HEK293 (cell line): ENCODE measurements around the gene TMEM35A.
A peak's percentile ranks its signal among the peaks of the same experiment; 100 is the strongest.

ENCODE experiments used
- FEZF1 ChIP-seq: fragments of 450-650 bp; formaldehyde crosslinking; IDR thresholded peaks from 2 replicates; pipeline ENCODE4 v1.5.1; 2016; ENCODE audit warnings: missing biosample characterization, missing genetic modification characterization
- GLIS1 ChIP-seq: fragments of 450-650 bp; formaldehyde crosslinking; IDR thresholded peaks from 2 replicates; pipeline ENCODE4 v1.5.1; 2016; ENCODE audit warnings: missing biosample characterization, missing genetic modification characterization
- KLF10 ChIP-seq: fragments of 450-650 bp; IDR thresholded peaks from 2 replicates; pipeline ENCODE4 v1.5.1; 2018; ENCODE audit warnings: missing biosample characterization, mild to moderate bottlenecking, missing genetic modification characterization
- MYNN ChIP-seq: fragments of 450-650 bp; formaldehyde crosslinking; IDR thresholded peaks from 2 replicates; pipeline ENCODE4 v1.5.1; 2016; ENCODE audit warnings: missing biosample characterization, missing genetic modification characterization, borderline replicate concordance
- OSR2 ChIP-seq: fragments of 450-650 bp; formaldehyde crosslinking; IDR thresholded peaks from 2 replicates; pipeline ENCODE4 v1.5.1; 2016; ENCODE audit warnings: missing biosample characterization, missing genetic modification characterization
- PRDM1 ChIP-seq: fragments of 450-650 bp; formaldehyde crosslinking; IDR thresholded peaks from 2 replicates; pipeline ENCODE4; 2016; ENCODE audit warnings: missing biosample characterization, missing genetic modification characterization
- PRDM6 ChIP-seq: fragments of 450-650 bp; formaldehyde crosslinking; IDR thresholded peaks from 2 replicates; pipeline ENCODE4 v1.5.1; 2017; ENCODE audit warnings: missing biosample characterization, missing genetic modification characterization
- SETDB1 ChIP-seq: IDR thresholded peaks from one replicate; pipeline ENCODE4 v1.6.1; 2017; ENCODE audit warnings: mild to moderate bottlenecking, low read length, moderate library complexity, mixed read lengths; ENCODE audit not compliant: insufficient read length
- SP2 ChIP-seq: fragments of 450-650 bp; formaldehyde crosslinking; IDR thresholded peaks from 2 replicates; pipeline ENCODE4 v1.5.1; 2016; ENCODE audit warnings: missing biosample characterization, missing genetic modification characterization
- SP3 ChIP-seq: fragments of 450-650 bp; formaldehyde crosslinking; IDR thresholded peaks from 2 replicates; pipeline ENCODE4 v1.5.1; 2016; ENCODE audit warnings: missing biosample characterization, missing genetic modification characterization
- TRIM28 ChIP-seq: IDR thresholded peaks from 2 replicates; pipeline ENCODE4 v1.6.1; 2011; ENCODE audit warnings: low read length, control low read depth, borderline replicate concordance
- WT1 ChIP-seq: fragments of 450-650 bp; formaldehyde crosslinking; IDR thresholded peaks from 2 replicates; pipeline ENCODE4 v1.5.1; 2016; ENCODE audit warnings: missing biosample characterization, missing genetic modification characterization
- ZBTB21 ChIP-seq: fragments of 450-650 bp; formaldehyde crosslinking; IDR thresholded peaks from 2 replicates; pipeline ENCODE4 v1.5.1; 2017; ENCODE audit warnings: missing biosample characterization, missing genetic modification characterization
- ZBTB7A ChIP-seq: fragments of 450-650 bp; formaldehyde crosslinking; IDR thresholded peaks from 2 replicates; pipeline ENCODE4 v1.5.1; 2016; ENCODE audit warnings: low read depth, missing biosample characterization, missing genetic modification characterization
- ZNF146 ChIP-seq: fragments of 450-650 bp; formaldehyde crosslinking; IDR thresholded peaks from 2 replicates; pipeline ENCODE4 v1.5.1; 2016; ENCODE audit warnings: missing biosample characterization, missing genetic modification characterization
- ZNF169 ChIP-seq: fragments of 450-650 bp; formaldehyde crosslinking; IDR thresholded peaks from 2 replicates; pipeline ENCODE4 v1.5.1; 2016; ENCODE audit warnings: missing biosample characterization, missing genetic modification characterization
- ZNF175 ChIP-seq: fragments of 450-650 bp; formaldehyde crosslinking; IDR thresholded peaks from 2 replicates; pipeline ENCODE4 v1.5.1; 2016; ENCODE audit warnings: missing biosample characterization, missing genetic modification characterization
- ZNF335 ChIP-seq: fragments of 450-650 bp; formaldehyde crosslinking; conservative IDR thresholded peaks from 2 replicates; pipeline ENCODE4 v1.5.1; 2016; ENCODE audit warnings: missing biosample characterization, missing genetic modification characterization
- ZNF366 ChIP-seq: fragments of 450-650 bp; formaldehyde crosslinking; conservative IDR thresholded peaks from 2 replicates; pipeline ENCODE4 v1.5.1; 2016; ENCODE audit warnings: missing biosample characterization, missing genetic modification characterization
- ZNF391 ChIP-seq: fragments of 450-650 bp; formaldehyde crosslinking; IDR thresholded peaks from 2 replicates; pipeline ENCODE4 v1.5.1; 2016; ENCODE audit warnings: low read depth, missing biosample characterization, missing genetic modification characterization, borderline replicate concordance
- ZNF473 ChIP-seq: fragments of 450-650 bp; formaldehyde crosslinking; IDR thresholded peaks from 2 replicates; pipeline ENCODE4 v1.5.1; 2017; ENCODE audit warnings: missing biosample characterization, missing genetic modification characterization
- ZNF514 ChIP-seq: fragments of 450-650 bp; formaldehyde crosslinking; IDR thresholded peaks from 2 replicates; pipeline ENCODE4 v1.5.1; 2016; ENCODE audit warnings: missing biosample characterization, missing genetic modification characterization
- ZNF548 ChIP-seq: fragments of 450-650 bp; formaldehyde crosslinking; IDR thresholded peaks from 2 replicates; pipeline ENCODE4 v1.5.1; 2016; ENCODE audit warnings: missing biosample characterization, missing genetic modification characterization
- ZNF560 ChIP-seq: fragments of 450-650 bp; formaldehyde crosslinking; IDR thresholded peaks from 2 replicates; pipeline ENCODE4 v1.5.1; 2017; ENCODE audit warnings: missing biosample characterization, missing genetic modification characterization, borderline replicate concordance
- ZNF610 ChIP-seq: fragments of 450-650 bp; formaldehyde crosslinking; IDR thresholded peaks from 2 replicates; pipeline ENCODE4 v1.5.1; 2016; ENCODE audit warnings: missing biosample characterization, missing genetic modification characterization, borderline replicate concordance
- ZNF621 ChIP-seq: fragments of 450-650 bp; formaldehyde crosslinking; IDR thresholded peaks from 2 replicates; pipeline ENCODE4 v1.5.1; 2017; ENCODE audit warnings: missing biosample characterization, missing genetic modification characterization
- ZNF624 ChIP-seq: fragments of 450-650 bp; formaldehyde crosslinking; IDR thresholded peaks from 2 replicates; pipeline ENCODE4 v1.5.1; 2017; ENCODE audit warnings: missing biosample characterization, missing genetic modification characterization
- ZNF629 ChIP-seq: fragments of 450-650 bp; formaldehyde crosslinking; IDR thresholded peaks from 2 replicates; pipeline ENCODE4 v1.5.1; 2017; ENCODE audit warnings: missing biosample characterization, missing genetic modification characterization
- ZNF645 ChIP-seq: fragments of 450-650 bp; formaldehyde crosslinking; IDR thresholded peaks from 2 replicates; pipeline ENCODE4; 2016; ENCODE audit warnings: missing biosample characterization, missing genetic modification characterization
- ZNF76 ChIP-seq: fragments of 450-650 bp; formaldehyde crosslinking; IDR thresholded peaks from 2 replicates; pipeline ENCODE4; 2016; ENCODE audit warnings: low read depth, missing biosample characterization, missing genetic modification characterization, borderline replicate concordance
- ZSCAN5A ChIP-seq: fragments of 450-650 bp; formaldehyde crosslinking; IDR thresholded peaks from 2 replicates; pipeline ENCODE4 v1.5.1; 2016; ENCODE audit warnings: missing biosample characterization, missing genetic modification characterization
- TF ChIP-seq, protein P1 (sequence below): fragments of 450-650 bp; formaldehyde crosslinking; IDR thresholded peaks from 2 replicates; pipeline ENCODE4 v1.5.1; 2016; ENCODE audit warnings: missing biosample characterization, missing genetic modification characterization
- TF ChIP-seq, protein P2 (sequence below): fragments of 450-650 bp; formaldehyde crosslinking; IDR thresholded peaks from 2 replicates; pipeline ENCODE4 v1.5.1; 2016; ENCODE audit warnings: missing biosample characterization, missing genetic modification characterization
- TF ChIP-seq, protein P3 (sequence below): fragments of 450-650 bp; formaldehyde crosslinking; optimal IDR thresholded peaks from 2 replicates; pipeline ENCODE3; 2016; ENCODE audit warnings: missing biosample characterization, mild to moderate bottlenecking, missing genetic modification characterization

Gene TMEM35A

DNA sequence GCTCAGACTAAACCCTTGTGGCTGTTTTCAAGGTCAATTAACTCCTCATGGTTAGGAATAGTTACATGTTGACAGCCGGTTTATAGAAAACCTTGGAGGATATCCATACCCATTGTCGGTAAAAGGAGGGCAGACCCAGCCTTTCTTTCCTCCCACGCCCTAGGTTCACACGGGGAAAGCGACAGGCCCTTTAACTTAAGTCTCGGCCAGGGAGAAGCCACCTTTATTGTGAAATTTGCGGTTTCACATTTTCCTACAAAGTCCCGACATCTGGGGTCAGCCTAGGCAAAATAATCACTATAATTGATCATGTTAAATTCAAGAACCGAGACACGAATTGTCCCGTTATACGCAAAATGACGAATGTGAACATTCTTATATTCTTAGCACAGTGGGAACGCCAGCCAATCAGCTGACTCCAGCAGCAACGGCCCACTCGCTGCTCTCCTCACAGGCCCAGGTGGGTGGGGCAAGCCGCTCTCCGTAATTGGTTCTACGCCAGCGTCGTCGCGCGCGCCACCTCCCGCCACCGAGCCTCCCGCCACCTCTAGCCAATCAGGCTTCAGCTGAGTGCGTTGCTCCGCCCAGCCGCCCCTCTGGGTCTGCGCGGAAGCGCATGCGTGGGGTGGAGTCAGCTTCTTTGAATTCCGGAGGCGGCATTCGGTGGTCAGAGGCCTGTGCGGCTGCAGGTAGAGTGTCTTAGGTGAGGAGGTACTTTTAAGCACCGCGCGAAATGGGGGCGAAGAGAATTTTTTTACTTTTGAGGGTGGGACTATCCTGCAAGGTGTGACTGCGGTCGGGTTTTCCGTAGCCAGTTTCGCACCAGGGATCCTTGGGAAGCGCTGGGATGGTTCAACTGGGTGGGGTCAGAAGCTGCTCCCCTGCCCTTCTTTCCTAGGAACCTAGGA, 19.1 kb downstream of the TMEM35A start, which contains the start of gene CENPI (continued):
- no peak for TF ChIP-seq ZBTB7A (tag by site-specific recombination)
- no peak for TF ChIP-seq ZNF624 (tag by site-specific recombination)
- TF ChIP-seq, protein P1, sequence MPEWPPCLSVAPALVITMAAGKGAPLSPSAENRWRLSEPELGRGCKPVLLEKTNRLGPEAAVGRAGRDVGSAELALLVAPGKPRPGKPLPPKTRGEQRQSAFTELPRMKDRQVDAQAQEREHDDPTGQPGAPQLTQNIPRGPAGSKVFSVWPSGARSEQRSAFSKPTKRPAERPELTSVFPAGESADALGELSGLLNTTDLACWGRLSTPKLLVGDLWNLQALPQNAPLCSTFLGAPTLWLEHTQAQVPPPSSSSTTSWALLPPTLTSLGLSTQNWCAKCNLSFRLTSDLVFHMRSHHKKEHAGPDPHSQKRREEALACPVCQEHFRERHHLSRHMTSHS (tag by site-specific recombination): no peak
- peak; percentile 58 for TF ChIP-seq ZNF335
- TF ChIP-seq ZNF645 (tag by site-specific recombination): no peak
- TF ChIP-seq WT1 (tag by site-specific recombination): no peak
- TF ChIP-seq ZBTB21 (tag by site-specific recombination): no peak
- peak; percentile 66 for TF ChIP-seq ZNF629 (tag by site-specific recombination)
- TF ChIP-seq FEZF1 (tag by site-specific recombination): peak; percentile 70
- TF ChIP-seq SETDB1: no peak
- no peak for TF ChIP-seq ZNF146 (tag by site-specific recombination)
- no peak for TF ChIP-seq TRIM28
- peak; percentile 47; the same call in 1 of the 2 replicates for TF ChIP-seq GLIS1 (tag by site-specific recombination)
- TF ChIP-seq ZNF514 (tag by site-specific recombination): no peak
- TF ChIP-seq ZNF610 (tag by site-specific recombination): no peak
- no peak for TF ChIP-seq ZNF473
- peak; percentile 88 for TF ChIP-seq KLF10
- peak; percentile 77 for TF ChIP-seq PRDM6
- TF ChIP-seq ZNF366 (tag by site-specific recombination): no peak
- TF ChIP-seq OSR2 (tag by site-specific recombination): no peak
- no peak for TF ChIP-seq ZNF391 (tag by site-specific recombination)
- TF ChIP-seq ZSCAN5A (tag by site-specific recombination): no peak
- TF ChIP-seq SP2: peak; percentile 98
- TF ChIP-seq ZNF621: no peak
- no peak for TF ChIP-seq ZNF548 (tag by site-specific recombination)
- TF ChIP-seq ZNF169 (tag by site-specific recombination): no peak
- TF ChIP-seq, protein P2, sequence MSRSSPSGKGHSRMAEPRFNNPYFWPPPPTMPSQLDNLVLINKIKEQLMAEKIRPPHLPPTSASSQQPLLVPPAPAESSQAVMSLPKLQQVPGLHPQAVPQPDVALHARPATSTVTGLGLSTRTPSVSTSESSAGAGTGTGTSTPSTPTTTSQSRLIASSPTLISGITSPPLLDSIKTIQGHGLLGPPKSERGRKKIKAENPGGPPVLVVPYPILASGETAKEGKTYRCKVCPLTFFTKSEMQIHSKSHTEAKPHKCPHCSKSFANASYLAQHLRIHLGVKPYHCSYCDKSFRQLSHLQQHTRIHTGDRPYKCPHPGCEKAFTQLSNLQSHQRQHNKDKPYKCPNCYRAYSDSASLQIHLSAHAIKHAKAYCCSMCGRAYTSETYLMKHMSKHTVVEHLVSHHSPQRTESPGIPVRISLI: no peak
- TF ChIP-seq, protein P3, sequence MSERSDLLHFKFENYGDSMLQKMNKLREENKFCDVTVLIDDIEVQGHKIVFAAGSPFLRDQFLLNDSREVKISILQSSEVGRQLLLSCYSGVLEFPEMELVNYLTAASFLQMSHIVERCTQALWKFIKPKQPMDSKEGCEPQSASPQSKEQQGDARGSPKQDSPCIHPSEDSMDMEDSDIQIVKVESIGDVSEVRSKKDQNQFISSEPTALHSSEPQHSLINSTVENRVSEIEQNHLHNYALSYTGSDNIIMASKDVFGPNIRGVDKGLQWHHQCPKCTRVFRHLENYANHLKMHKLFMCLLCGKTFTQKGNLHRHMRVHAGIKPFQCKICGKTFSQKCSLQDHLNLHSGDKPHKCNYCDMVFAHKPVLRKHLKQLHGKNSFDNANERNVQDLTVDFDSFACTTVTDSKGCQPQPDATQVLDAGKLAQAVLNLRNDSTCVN: peak; percentile 48
- TF ChIP-seq ZNF175 (tag by site-specific recombination): no peak
- no peak for TF ChIP-seq ZNF560
- TF ChIP-seq MYNN: no peak
- TF ChIP-seq PRDM1: 0 out of 2 replicates have a peak, but pooled peaks have one; percentile 30
- TF ChIP-seq ZNF76: peak; percentile 28; the same call in 1 of the 2 replicates
- TF ChIP-seq SP3 (tag by site-specific recombination): peak; percentile 94
